CD4-positive, alpha-beta T cell treated with Interleukin-15 for 4 hours (primary cell): ENCODE measurements around the gene ZDHHC1.
"Not testable (repeated sequence)": the region's sequence is repeated elsewhere in the genome, so short reads cannot be mapped to it uniquely, and the experiment has no call there.

Experiments used
- DNase-seq: peaks from one replicate; pipeline ENCODE4 v3.0.0-alpha.2; 2020; ENCODE audit warnings: low spot score

The ZDHHC1 gene

DNA sequence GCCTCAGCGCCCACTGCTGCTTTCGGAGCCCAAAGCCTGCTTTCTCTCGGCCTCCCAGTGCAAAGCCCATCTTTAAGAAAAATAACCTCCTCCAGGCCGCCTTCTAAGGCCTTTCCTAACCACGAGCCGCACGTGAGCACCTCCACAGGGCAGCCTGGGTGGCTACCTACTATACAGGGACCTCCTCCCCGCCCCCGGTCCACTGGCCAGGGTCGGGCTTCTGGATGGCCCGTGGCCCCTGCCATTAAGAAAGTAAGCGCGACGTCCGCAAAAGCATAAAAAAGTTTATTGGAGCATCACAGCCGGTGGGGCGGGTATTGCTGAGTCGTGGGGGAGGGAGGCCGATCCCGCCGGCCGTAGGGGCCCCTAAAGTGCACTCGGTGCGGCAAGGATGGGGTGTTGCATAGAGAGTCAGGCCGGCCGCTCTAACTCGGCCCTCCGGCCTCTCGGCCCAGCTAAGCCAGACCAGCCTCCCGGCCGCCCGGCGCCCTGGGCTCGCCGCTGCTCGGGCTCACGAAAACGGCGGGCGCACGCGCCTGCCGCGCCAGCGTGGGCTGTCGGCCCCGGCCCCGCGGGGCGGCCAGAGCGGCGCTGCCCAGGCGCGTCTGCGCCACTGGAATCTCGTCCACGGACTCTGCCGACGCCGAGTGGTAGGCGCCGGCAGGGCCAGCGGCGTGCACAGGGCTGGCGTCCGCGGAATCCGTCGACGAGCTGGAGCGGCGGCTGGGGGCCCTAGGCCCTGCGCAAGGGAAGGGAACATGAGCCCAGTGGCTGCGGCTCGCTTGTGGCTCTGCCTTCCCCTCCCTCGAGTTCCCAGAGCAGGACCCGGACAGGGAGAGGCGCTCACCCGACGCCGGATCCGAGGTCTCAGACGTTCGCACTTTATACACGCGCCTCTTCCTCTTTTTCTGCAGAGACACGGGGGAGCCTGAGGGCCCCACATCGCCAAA is 21.8 kb downstream of the ZDHHC1 start:
- no peak for DNase-seq

DNA sequence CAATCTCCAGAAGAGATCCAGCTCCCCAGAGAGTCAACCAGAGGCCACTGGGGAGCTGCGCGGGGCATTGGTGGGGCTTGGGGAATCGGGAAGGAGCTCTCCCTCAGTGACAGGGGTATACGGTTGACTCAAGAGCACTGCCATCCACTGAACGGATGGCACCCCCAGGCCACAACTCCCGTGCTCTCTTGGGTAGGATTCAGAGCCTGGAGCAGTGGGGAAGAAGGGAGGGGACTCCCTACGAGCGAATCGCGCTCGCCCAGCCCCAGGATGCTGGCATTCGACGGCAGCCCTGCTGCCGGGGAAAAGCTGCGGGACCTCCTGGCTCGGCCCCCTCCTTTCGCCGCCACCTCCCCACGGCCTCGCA is 22.5 kb downstream of the ZDHHC1 start:
- DNase-seq = no peak

DNA sequence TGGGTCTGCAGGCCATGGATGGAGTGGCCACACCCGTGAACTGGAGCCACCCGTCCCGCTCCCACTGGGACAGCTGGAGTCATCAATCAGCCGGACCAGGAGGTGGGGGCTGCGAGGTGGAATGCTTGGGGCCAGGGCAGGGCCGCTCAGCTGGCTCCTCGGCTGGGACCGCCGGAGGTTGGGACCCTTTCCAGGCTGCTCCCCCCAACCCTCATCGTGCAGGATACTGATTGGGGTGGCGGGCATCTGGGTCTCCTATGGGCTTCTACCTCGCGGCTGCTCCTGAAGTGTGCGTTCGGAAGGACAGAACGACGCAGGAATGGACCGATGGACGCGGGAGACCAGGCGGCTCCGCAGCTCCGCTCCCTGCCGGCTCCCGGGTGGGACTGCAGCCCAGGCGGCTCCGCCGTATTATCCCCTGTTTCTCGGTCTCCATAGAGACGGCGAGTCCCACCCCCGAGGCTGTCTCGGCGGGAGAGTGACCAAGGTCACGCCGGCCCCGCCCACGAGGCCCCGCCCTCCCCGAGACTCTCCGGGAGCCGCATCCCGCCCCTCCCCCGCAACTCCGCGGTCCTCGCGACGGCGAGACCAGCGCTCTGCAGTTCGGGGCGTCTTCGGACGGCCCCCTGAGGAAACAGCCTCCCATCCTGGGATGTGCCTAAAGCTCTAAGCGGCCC is 23.0 kb downstream of the ZDHHC1 start, which contains the start of gene TPPP3:
Gene TPPP3, minus strand, starts transcription at position 388 of the 677 bp plus-strand sequence. CDS start 2,387 bp downstream, outside the sequence.
- peak; percentile 50 for DNase-seq

DNA sequence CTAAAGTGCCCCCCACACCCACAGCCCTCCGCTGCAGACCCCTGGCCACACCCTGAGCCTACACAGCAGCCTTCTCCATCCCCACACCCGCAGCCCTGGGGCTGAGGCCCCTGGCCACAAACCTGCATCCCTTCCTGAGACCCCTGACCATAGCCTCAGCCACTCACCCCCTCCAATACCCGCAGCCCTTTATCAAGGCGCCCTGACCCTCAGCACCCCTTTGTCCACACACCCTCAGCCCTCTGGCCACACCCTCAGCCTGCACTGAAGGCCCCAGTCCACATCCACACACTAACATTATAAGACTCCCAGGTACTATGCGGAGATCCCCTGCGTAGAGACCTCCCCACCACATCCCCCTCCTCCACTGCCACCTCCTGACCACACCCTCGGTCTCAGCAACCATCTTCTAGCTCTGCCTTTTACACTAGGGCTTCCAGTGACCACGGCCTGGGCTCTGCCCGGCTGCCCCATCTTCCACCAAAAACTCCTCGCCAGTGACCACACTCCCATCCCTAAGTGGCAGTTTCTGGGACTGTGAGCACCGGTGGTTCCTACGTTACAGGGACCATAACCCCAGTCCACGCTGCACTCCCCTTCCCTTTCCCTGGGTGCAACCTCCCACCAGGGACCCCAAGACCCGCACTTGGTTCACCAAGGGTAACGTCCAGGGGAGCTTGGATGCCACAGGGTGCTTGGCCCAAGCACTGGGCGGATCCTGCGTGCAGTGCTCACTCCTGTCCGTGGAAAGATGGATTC is 23.8 kb downstream of the ZDHHC1 start:
- DNase-seq = no peak

DNA sequence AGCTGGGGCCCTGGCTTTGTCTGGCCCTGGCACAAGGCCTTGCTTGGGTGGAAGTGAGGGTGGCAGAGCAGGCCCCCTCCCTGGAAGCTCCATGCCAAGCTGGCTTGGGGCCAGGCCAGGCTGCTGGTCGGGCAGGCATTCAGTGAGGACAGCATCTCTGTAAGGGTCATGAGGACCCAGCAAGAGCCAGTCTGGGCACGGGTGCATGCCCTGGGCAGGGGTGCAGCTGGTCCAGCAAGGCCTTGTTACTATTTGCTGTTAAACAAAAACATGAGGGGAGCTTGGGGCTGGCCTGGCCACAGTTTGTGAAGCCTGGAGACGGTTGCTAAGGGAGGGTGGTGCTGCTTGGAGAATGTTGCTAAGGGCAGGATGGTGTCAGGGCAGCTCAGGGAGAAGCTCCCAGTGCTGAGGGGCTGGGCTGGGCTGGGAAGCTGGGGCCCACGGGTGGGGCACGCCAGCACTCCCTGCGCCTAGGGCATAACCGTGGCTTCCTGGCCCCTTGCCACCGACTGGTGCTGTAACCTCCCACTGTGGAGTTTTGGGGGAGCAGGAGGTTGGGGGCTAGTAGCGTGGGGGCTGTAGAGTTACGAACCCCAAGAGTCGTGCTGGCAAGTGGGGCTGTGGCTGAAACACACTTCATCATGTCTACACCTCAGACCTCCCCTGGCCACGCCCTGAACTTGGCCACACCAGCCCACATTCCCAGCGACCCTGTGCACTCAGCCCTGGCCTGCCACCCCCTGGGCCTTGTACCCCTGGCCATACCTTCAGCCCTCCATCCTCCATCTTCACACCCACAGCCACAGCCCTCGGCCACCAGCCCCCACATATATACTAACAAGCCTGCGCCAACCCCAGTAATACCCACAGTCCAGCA is 24.6 kb downstream of the ZDHHC1 start:
- DNase-seq = no peak

DNA sequence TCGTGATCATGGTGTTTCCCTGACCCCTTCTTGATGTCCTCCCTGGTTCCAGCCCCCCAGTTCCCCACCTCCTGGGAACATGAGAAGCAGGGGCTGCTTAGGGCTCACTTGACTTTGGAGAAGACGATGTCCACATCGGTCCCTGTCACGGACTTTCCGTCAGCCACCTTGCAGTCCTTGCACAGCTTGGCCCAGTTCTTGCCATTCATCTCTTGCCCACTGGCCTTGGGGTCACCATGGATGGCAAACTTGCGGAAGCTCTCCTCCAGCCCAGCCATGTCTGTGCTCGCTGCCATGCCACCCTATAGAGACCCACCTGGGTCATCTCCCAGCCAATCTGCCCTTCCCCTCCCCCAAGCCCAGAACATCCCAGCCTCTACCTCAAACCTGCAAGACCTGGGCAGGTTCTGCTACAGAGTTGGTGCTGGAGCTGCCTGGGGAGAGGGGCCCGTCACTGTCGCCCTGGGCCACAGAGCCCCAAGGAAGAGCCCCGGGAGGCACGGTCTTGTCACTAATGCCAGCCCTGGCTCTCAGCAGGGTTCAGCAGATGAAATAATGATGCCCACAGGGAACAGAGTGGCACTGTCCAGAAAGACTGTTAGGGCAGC is 25.4 kb downstream of the ZDHHC1 start:
- DNase-seq = no peak

DNA sequence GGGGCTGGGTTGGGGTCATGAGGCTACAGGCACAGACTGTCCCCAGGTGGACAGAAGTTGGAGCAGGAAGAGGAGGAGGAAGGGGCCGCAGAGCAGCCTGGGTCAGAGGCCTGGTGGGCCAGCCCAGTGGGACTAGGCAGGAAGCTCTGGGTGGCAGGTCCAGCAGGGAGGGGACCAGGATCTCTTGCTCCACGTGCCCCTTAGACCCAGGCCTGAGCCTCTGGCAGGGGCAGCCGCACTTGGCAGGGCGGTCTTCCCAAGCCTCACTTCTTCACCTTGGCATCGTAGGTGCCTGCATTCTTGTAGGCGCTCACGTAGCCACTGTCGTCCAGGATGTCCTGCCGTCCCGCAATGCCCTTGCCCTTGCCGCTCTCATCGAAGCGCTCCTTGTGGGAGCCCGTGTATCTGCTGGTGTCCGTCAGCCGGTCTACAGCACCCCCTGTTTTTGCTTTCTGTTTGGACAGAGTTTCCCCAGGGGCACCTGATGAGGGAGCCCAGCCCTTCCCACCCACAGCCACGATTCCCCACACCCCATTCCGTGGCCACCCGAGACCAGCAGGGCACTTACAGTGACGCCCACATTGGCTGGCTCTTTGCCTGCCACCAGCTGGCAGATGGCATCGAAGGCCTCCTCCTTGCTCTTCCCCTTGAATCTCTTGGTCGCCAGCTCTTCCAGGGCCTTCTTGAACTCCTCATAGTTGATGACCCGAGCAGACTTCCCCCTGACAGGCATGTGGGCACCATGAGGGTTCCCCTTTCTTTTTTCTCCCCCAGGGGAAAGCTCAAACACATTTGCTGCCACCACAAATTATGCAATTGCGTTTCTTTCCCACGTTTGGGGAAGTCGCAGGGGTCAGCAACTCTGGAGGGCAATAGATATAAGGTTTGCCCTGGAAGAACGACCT is 26.1 kb downstream of the ZDHHC1 start:
- no peak for DNase-seq

DNA sequence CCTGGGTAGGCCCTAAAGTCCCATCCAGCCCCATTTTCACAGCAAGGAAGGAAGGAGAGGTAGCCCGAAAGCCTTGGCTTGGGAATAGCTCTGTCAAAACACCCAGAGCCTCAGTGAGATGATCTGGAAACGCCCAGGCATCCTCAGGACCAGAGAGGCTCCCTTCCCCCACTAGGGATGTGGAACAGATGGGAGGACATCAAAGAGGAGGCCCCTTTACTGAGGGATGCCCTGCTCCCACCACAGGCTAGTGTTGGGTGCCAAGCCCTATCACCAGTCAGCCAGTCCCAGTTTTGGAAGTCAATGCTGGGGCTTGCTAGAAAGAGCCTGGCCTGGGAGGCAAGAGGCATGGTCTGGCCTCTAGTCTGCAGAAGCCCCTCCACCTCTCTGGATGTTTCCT is 27.7 kb downstream of the ZDHHC1 start:
- DNase-seq = no peak

DNA sequence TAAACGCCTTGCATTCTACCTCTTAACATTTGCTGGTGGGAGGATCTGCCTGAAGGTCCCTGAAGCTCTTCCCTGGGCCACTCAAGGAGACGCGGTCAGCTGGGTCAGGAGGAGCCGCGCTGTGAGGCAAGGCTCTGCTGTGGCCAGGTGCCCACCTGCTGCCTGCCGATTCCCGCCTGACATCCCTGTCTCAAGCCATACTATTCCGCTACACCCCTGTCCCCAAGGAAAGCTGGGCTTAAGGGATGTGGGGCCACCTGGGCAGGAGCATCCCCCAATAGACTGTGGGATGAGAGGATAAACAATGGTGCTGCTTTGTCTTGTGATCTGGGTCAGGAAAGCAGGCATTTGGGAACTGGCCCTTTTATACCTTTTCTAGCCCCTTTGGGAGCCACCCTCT is 28.1 kb downstream of the ZDHHC1 start:
- no peak for DNase-seq

DNA sequence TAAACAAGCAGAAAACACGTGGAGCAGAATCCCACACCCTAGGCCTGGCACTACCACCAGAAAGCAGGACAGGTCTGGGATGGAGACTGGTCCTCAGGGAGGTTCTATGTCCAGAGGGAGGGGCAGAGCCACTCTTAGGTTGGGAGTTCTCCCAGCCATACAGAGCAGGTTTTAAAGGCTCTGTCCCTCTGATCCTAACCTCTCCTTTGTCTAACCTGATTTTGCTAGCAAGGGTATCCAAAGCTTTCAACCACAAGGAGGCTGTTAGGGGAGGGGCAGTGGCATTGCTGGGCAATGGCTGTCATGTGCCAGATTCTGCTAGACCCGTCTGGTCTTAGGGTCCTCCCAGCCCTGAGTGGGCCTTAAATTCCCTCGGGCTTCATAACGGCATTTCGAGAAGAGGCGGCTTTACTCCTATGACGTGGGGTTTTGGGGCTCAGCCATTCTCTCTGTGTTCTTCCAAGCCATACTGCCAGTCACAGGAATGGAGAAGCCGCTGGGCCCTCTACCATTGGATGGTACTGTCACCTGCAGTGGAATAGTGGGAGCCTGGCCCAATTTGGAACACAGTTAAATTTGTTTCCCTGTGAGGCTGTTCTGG is 28.7 kb downstream of the ZDHHC1 start:
- no peak for DNase-seq

DNA sequence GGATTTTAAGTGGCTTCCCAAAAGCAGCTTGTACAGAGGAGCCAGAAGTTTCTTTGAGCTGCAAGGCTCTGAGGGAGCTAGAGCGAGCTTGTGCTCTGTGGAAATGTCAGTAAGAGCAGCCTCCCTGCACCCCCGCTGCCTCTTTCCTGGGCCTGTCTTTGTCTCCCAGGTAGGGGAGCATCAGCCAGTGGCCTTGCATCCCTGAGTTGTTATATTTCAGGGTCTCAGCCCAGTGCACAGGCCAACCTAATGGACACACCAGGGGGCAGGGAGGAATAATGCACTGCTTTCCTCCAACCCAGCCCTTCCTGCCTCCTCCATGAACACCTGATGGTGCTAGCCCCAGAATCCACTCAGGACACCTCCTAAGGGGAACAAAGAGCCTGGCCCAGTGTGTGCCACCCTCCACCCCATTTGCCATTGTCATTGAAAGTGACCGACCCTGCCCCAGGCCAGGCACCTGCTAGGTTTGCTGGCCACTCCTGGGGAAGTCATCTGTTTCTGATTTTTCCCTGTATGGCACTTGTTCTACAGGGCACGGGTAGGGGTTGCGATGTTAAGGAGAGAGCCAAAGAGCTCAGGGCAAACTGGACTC is 29.3 kb downstream of the ZDHHC1 start:
- DNase-seq = no peak

DNA sequence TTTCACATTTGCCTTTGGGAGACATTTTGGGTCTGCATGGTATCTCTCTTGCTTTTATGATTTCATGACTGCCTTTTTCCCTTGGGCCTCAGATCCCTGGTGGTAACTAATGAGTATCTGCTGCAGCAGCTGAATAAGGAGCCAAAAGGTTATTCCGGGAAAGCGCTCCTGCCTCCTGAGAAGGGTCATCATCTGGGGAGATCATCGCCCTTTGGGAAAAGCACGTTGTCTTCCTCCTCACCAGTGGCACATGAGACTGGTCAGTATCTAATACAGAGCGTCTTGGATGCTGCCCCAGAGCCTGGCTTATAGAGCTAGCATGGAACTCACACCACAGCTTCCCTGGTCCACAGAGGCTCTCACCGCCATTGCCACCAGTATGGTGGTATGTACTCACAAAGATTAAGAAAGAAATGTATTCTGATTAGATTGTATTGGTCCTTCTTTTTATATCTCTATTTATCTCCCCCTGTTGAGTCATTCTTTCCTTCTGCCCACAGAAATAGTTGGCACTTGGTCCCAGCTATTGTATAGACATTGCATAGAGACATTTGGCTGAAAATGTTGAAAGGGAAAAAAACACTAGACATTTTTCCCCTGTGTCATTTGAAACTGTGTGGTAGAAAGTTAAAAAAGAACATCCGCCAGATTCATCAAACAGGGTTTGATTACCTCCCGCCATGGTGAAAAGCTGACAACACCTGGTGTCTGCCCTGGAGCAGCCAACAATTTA is 31.3 kb downstream of the ZDHHC1 start:
- no peak for DNase-seq

DNA sequence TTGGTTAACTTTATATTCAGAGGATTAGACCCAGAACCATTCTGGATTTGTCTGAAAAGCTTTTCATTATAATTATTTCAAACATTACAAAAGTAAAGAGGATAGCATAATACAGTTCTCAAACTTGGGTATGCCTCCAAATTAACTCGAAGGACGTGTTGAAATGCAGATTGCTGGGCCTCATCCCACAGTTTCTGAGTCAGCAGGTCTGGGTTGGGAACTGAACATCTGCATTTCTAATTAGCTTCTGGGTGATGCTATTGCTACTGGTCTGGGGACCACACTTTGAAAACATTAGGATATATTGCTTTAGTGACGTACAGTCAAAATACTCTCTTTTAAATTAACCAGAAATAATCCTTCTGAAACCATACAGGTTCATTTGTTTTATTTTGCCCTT is 33.0 kb downstream of the ZDHHC1 start:
- no peak for DNase-seq

DNA sequence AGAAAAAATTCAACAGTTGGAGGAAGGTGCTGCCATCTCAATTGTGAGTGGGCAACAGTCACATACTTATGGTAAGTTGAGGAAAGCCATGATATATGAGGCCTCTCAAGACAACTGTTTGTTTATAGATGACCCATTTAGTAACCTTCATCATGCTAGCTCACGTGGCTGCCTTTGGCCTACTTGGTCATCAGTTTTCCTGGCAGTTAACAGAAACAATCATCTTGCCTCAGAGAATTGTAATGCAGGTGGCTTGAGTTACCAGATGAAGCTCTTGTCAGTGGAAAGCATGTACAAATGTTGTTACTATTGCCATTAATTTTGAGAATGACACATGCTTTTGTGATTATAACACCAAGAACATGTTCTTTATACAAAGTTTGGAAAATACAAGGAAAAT is 37.6 kb downstream of the ZDHHC1 start:
- no peak for DNase-seq

DNA sequence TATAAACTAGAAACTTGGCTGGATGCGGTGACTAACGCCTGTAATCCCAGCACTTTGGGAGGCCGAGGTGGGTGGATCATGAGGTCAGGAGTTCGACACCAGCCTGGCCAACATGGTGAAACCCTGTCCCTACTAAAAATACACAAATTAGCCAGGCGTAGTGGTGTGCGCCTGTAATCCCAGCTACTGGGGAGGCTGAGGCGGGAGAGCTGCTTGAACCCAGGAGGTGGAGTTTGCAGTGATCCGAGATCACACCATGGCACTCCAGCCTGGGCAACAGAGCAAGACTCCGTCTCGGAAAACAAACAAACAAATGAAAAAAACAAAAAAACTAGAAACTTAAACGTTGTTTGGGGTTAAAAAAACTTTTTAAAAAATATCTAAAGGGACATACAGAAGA is 40.3 kb downstream of the ZDHHC1 start:
- not testable (repeated sequence) for DNase-seq

DNA sequence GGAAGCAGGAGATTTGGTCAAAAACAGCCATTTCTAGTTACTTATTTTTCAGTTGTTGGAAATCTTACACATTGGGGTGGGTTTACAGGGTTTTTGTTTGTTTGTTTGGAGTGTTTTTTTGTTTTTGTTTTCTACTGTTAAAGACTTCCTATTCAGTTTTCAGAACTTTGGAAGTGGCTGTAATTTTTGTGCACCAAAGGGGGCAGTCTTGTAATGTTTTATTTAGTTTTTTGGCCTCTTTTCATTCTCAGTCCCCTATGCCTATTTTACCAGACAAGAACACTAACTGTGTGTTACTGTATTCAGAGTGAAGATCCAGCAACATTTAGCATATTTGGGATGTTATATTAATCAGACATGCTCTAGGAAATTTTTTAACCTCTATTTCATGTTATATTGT is 43.6 kb downstream of the ZDHHC1 start:
- no peak for DNase-seq

DNA sequence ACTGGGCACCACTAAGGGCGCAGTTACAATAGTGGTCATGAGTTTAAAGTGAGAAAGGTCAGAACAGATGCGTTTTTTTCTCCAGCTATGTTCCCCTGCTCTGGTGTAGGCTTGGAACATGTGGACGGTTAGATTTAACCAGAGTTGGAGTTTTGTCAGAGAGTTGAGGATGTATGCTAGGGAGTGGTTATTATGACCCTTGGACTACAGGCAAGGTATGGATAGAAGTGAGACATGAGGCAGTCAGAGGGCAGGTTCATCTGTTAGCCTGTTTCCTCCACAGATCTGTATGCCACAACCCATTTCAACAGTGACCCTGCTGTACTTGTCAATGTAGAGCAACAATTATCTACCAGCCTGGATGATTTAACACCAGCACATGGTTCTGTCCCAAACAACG is 45.6 kb downstream of the ZDHHC1 start:
- DNase-seq = no peak

DNA sequence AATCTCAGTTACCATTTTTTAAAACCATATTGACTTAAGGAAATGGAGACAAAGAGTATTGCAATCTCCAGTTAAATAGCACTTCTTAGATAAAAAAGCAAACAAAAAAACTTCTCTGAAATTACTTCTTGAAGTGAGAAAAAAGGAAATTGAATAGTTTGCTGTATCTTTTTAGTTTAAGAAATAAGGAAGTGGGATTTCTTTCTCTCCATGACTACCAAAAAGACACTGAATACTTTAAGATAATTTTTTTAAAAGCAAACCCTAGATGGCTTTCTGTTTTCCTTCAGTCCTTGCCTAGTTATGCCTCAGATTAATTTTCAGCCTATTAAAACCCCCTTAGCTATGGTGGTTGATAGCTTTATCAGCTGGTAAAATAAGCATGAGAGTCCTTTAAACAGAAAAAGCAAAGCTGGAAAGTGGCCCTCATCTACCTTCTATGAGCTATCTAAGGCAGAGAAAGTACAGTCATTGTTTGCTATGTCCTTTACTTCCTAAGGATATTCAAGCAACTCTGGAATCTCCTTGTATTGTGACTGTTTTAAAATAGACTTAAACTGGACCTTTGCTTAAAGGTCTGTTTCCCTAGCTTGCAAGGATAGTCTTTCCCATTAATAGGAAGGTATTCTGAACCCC is 51.6 kb downstream of the ZDHHC1 start:
- no peak for DNase-seq
